CD4-positive, alpha-beta T cell treated with Interleukin-4 for 4 hours (primary cell): Measurements from ENCODE around the gene ABTB1.

ENCODE experiments used
- DNase-seq: peaks from one replicate; pipeline ENCODE4 v3.0.0-alpha.2; 2020

ABTB1 gene

DNA sequence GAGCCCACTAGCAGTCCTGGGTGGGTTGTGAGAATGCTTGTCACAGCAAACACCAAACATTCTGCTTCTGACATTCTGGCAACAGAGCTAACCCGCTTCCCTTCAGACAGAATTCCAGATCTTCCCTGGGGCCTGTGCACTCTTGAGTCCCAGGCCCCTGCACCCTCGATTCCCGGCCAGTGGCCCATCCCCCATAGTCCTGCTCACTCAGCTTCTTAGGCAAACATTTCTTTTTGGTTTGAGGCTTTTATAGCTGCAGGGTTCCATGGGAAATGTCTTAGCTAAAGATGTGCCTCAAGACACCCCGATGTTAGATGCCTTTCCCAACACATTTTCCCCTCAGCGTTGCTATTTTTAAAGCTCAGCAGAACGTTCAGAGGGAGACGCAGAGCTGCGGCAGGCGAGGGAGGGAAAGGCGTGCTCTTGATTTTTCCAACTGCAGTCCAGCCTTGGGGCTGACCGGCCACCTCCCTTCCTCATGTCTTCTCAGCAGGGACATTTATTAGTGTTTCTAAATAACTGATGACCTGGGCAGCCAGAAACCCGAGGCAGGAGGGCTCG is 35.2 kb downstream of the ABTB1 start:
- no peak for DNase-seq

DNA sequence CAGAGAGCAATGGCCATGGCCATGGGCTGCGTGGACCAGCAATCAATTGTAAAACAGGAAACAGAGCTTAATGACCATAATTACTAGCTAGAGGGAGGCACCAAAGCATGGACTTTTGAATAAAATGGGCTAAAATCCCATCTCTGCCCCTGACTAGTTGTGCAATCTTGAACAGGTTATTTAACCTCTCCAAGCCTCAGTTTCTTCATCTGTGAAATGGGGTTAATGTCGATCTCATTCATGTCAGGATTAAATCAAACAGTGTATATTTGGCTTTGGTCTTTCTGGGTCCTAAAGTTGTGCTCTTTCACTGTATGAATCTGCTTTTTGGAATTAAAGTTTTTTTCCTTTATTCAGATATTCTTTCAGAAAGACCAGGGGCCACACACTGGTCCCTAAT is 36.1 kb downstream of the ABTB1 start:
- no peak for DNase-seq

DNA sequence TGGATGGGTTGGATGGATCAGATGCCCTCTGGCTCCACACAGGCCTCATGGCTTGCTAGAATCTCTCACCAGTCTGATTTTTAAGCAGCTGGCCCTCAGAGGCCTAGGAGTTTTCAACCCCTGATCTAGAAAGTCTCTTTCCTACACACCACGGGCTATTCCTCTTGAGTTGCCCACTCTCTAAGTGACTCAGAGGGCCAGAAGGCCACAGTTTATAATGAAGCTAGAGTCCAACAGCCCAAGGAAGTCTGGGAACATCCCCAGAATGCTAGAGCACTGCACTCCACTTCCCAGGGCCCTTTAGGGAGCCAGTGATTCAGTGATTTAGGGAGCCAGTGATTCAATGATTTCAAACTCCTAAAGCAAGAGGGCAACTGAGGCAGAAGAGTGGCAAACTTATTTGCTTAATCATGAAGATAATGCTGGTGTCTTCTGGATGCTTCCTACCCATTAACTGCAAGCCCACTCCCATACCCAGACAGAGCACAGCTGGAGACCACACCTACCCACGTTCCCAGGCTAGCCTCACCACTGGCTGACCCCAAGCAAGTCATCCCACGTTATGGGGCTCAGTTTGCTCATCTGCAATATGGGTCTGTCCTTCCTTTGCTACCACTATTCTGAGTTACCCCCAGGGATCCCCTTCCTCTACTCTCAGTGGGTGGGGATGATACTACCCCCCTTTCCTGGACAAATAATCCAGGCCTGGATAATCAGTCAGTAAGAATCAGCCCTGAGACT is 36.7 kb downstream of the ABTB1 start:
- no peak for DNase-seq

DNA sequence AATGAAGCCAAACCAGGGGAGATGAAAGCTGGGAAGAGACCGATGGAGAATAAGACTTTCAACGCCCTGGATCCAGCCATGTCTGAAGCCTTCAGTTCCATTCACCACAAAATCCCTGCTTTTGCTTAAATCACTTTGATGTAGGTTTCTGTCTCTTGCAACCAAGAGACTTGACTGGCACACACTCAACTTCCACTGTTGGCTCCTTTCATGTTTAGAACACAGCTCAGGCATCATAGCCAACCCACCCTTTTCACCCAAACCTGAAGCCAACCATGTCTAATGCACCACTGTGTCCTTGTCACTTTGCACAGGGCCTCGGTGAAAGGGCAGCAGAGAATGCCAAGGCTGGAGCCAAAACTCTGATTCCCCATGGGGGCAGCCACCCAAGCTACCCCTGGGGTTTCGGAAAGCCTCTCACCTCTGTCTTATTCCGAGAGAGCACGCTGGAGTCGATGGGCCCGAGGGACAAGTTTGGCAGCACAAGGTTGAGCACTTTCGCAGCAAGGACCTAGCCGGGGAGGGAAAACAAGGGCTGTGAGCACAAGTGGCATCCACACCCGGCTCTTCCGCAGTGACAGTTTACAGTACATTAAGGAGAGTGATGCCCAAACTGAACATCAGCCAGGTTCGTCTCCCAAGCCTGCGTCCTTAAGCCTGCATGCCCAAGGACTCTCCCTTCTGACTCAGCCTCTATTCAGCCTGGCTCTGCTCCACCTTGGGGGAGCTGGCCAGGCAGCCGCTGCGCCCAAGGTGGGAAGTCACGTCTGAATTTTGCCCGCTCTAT is 37.6 kb downstream of the ABTB1 start:
- no peak for DNase-seq

DNA sequence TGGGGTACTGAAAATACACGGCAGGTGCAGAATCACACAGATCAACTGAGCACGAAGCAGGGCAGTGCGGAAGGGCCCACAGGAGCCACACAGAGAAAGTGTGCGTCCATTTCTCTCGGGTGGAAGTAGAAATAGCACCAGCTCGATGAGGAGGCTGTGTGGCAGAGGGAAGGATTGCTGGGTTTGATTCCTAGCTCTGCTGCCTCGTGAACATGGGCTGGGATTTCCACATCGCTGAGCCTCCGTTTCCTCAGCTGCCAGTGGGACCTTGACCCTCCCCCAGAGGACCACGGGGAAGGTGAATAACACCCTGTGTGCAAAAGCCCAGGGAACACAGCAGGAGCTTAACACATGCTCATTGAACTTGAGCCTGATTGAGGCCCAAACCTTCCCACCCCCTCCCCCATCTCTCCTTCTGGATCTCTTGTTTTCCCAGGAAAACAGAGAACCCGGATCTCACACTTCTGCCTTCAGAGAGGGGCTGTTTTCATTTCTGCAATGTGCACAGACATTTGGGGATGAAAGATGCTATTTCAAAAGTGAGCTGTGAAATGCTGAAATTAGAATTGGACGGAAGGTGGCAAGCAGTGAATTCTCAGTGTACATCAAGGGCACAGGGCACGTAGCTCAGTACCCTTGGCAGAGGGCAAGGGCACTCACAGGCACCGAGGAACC is 38.4 kb downstream of the ABTB1 start:
- no peak for DNase-seq

DNA sequence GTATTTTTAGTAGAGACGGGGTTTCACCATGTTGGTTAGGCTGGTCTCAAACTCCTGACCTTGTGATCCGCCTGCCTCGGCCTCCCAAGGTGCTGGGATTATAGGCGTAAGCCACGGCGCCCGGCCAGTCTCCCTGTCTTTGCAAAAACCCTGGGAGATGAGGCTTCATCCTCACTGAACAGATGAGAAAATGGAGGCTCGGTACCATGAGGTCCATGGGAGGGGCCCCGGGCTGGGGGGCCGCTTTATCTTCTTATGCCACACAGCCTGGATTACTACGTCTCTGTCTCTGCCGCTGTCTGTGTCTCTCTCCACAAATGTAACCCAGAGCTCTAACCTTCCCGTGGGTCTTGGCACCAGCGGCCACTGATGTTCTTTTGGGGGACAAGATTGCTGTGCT is 39.1 kb downstream of the ABTB1 start:
- DNase-seq, result no peak

DNA sequence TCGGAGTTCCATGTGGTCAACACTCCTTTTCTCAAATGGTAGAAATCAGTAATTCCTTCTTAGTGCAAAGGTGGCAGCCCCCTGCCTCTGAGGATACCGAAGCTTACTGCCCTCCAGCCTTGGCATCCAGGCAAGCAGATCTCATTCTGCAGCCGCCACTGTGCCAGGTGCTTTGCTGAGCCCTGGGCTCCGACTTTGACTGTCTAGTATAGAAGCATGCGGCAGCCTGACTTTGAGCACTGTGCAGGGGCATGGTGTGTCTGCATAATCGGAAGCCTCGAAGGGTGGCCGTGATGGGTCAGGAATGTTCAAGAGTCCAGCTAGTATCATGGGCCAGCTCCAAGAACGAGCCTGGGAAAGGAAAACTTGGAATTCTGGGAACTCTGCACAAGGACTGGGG is 39.7 kb downstream of the ABTB1 start:
- DNase-seq, result no peak

DNA sequence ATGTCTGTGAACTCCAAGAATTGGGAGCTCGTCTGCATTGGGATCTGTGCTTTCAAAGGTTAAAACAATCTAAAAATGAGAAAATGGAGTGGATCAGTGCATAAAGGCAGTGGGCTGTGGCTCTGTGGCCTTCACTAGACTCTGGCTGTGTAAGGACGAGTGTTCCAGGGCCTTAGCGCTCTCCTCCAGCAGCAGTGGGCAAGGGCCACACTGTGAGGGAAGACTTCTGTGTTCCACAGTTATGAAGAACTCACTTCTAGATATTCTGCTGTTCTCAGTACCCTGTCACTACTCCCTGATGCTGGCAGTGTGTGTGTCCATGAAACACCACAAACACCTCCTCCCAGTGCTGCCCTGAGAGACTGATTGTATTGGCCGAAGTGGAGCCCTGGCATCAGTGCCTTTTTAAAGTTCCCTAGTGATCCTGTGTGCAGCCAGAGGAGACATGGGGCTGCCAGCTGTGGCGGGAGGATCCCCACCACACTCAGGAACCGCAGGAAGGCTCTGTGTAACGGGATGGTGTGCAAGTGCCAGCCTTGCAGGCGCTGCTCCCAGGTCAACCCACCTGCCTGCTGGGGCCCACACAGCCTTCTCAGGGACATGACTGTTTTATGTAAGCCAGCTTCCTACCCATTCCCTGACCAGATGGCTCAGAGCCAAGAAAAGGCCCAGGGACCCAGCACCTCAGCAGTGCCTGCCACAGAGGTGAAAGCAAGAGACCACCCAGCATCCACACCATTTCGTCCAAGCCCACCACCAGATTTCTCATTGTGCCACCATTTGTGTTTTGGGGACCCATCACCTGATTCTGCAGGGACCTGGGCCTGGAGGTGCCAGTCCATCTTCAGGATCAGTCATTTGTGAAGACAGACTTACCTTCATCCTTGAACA is 40.4 kb downstream of the ABTB1 start:
- no peak for DNase-seq

DNA sequence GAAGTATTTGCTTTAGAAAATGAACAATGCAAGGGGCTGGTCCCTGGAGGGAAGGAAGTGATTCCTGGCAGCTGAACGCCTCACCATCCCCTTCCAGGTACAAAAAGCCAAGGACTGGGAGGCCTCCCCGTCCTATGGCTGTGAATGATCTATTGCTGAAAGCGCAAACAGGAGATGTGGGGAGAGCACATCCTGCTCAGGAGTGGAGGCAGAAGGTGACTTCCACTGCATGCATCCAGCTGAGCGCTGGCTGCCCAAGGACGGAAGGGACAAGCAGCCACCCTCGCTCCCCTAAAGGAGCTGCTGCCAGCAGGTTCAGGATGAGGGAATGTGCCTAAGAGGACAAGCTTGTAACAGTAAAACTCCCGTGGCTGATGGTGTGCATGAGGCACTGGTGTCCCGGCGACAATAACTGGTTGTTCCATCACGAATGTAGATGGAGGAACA is 41.4 kb downstream of the ABTB1 start:
- DNase-seq, result no peak

DNA sequence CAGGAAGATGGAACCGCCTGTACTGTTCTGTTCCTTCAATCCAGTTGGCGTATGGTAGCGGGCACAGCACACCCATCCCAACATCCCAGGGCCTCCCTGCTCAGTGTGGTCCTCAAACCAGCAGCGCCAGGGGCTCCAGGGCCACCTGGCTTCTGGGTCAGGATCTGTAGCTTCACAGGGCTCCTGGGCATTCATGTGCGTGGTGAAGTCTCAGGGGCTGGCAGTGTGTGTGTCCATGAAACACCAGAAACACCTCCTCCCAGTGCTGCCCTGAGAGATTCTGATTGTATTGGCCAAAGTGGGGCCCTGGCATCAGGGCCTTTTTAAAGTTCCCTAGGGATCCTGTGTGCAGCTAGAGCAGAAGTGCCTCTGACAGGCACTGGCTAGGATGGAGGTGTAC is 42.1 kb downstream of the ABTB1 start:
- DNase-seq, result no peak

DNA sequence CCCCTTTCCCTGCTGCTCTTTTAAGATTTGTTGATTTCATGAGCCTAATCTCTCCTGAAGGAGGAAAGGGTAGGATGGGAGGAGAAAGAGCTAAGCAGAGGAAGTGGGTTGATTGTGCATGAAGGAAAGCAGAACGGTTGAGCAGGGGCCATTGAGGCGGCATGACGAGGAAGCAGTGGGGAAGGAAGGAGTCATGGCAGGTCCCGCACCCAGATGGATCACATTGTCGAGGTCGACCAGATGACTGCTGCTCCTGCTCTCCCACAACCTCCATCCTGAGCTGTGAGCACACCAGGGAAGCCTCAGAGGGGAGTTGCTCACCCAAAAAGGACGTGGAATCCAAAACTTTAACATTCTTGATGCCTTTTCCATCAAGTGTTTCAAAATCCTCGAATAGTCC is 42.8 kb downstream of the ABTB1 start:
- DNase-seq, result no peak

DNA sequence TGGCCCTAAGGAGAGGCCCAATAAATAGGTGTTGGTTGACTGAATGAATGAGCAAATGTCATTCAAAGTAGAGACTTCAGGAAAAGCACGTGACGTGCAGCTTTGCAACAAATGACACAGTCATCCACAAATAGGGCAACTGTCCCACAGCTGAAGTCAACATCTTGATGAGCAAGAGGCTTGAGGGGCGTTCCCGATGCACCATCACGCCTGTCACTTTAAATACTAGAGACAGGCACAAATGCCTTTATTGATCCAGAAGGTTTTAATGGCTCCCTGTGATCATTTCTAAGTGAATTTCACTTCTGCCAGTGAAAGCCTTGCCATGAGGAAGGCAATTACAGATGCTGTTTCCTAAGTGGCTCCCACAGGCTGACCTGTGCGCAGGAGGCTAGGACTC is 43.6 kb downstream of the ABTB1 start:
- no peak for DNase-seq

DNA sequence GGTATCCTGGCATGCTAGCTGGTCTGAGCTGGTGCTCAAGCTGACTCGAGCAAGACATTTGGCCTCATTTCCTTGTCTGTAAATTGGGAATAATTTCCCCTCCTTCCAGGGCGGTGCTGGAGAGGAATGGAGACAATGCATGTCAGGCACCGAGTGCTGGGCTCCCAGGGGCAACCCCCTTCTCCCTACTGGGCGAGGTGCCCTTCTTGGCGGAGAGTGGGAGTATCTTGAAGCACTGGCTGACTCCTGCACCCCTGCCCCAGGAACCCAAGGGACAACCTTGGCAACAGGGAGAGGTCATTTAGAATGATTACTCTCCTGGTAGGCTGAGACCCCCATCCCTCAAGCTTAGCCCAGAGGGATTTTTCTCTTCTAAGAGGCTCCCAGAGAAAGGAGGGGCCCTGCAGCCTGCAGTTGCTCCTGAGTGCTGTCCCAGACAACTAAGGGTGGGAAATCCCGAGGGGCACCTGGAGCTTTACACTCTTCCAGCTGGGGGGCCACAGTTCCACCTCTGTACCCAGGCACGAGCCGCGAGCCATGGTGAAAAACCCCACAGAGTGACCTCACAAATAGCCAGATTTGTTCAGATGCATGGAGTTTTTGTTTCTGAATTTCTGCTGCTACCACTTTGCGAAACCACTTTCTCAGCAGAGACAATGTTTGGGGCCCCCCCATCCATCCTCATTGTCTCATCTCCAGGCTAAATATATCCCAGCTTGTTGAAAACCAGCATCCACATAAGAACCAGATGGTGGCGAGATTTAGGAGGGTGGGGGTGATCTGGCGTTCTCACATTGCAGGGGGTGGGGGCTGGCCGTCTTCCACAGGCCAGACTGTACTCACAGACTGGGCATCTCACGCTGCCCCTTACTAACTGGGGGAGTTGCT is 44.8 kb downstream of the ABTB1 start:
- no peak for DNase-seq

DNA sequence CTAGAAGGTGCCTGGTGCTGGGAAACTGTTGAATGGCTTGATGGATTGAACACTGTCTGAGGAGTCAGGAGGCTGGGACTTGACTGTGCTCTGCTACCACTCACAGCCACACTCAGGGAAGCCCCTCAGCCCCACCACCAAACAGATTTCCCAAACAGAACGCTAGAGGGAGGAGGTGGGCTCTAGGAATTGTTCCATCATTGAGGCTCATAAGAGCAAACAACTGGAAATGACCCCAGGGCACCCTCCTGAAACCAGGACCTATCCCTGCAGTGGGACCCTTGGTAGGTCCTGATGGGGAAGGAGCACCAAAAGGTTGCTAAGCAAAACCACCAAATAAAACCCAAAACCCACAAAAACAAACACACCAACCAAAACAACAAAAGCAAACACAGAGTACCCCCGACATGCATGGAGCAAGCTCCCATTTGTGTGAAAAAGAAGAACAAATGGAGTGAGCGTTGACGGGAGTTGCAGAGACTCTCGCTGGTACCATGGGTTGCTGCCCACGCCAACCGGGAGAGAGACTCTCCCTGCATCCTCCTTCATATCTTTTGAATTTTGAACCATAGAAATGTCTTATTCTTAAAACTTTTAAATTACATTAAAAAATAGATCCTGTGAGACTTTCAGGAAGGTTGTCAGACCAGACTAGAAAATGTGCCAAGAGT is 45.6 kb downstream of the ABTB1 start:
- no peak for DNase-seq

DNA sequence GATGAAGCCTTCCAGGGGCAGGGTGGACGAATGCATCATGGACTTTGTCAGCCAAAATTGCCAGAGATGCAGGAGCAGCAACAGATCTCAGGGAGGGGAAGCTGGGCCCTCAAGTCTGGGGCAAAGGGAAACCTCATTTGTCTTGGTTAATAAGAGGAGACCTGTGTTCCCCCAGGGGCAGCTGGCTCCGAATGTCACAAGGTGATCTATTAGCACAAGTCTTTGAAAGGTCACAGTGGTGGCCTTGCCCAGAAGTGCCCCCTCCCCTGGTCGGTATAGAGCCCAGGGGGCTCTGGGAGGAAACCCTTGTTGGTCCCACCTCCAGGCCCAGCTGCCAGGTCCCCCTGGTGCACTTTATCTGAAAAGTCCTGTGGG is 46.2 kb downstream of the ABTB1 start:
- no peak for DNase-seq

DNA sequence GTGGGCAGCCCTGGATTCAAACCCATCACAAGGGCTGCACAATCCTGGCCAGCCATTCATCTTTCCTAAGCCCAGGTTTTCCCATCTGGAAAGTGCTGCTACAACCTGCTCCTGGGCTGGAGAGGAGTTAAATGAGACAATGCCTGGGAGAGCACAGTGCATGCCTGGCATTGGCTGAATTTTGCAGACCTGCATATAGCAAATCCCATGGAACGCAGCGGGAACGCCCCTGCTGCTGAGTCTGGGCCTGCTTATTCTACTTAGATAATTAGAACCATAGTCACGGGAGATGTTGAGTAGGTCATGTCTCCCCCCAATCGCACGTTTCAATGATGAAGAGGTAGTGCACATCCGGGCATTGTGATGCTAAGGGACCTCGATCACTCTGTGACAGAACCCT is 46.6 kb downstream of the ABTB1 start:
- no peak for DNase-seq

DNA sequence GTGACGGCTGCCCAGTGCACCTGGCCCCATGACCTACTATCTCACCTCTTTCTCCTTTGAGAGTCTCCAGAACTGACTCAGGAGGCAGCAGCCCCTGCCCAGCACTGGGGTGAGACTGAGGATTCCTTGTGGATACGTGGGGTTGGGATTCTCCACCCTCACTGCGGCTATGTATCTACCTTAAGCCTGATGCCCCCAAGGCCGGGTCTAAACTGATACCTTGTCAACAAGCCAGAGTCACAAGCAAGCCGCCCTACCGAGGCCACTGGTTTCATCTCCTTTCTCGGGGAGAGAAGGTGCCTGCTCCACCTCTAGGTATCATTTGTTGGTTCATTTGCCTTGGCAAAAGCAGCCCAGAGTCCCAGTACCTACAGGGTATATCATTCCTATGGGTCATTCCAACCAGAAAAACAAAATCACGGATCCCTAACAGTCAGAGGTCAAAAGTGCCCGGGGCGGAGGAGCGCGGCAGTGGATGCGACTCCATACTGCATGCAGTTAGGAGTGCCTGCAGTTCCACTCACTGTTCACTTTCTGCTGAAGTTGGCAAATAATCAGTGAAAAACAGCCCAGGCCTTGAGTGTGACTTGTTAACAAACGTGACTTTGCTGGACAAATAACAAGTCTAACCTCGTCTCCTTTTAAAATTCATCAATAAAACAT is 47.5 kb downstream of the ABTB1 start:
- no peak for DNase-seq

DNA sequence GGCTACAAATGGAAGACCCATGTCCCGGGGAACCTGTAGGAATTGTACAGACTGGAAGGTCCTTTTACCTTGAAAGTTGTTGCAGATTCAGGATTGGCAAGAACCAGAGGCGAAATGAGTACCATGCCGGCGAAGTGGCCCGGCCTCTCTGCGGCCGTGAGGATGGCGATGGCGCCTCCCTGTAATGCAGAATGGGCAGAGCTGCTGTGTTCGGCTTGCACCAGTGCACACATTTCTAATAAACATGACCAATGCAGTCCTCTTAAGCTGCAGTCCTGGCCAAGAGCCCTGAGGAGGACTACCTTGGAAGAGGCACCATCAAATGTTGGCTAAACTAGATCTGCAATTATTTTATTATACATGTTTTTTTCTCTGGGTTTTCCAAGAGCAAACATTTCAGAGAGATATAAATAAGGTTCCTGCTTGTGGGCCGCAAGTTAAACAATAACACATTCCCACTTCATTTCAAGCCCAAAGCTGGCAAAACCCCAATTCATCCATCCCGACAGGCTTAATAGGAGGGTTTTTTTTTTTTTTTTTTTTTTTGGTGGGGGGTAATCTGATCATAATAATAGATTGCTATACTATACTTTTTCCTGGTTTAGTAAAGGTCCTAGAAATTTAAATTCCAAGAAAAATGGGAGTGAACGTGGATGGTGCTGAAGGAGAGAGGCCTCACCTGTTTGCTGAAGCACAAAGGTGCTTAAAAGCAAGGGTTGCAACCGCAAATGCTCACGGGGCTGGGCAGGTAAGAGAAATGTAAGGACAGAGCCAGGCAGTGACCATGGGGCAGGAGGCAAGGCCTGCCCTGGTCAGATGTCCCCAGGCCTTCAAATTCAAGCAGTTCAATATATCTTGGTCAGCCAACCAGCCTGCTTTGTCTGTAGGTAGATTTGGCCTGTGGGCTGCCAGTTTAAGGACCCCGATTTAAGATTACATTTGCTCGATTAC is 48.5 kb downstream of the ABTB1 start:
- DNase-seq, result no peak

DNA sequence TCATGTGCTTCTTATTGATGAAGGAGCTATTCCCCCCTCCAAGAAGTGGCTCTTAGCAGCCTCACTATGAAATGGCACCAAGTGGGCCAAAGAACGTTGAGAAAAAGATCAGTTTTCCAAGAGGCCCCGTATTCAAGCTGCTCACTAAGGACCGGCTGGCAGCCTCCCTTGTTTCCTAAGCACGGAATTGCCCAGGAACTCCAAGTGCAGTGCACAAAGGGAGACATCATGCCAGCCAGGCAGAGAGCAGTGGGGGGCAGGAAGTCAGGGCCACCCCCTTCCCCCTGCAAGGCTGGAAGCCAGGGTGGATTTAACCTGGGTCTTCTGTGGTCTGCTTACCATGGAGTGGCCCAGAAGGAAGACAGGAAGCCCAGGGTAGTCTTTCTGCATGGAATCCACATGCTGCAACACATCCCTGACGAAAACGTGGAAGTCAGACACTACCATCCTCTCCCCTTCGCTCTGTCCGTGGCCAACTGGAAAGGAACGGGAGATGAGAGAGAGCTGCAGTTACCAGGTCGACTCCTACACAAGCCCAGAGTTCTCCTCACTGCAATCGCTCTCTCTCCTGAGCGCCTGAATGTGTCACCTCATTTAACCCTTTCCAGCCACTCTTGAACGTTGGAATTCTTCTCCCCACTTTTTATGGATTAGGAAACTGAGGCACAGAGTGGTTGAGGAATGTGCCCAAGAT is 49.5 kb downstream of the ABTB1 start:
- no peak for DNase-seq
